Liver (tissue), 9 donors: Measurements from ENCODE around the gene FAM181B. TPM values are rescaled to one million over a fixed set of nuclear protein-coding genes. Genes with fewer than 3 reads are reported as not detected.

ENCODE experiments used
- DNase-seq: peaks from one replicate; pipeline ENCODE4 v3.0.0-alpha.2; 2017; ENCODE audit warnings: low spot score
- H3K27ac ChIP-seq, 2 donors: one replicate each; pipeline ENCODE4 v1.7.0; 2013; ENCODE audit warnings: inconsistent platforms in 2 of 2, low read length in 2 of 2, control low read depth in 1 of 2, low read depth in 1 of 2, mild to moderate bottlenecking in 1 of 2
- H3K27me3 ChIP-seq, 4 donors: one replicate each; pipeline versions ENCODE4 v1.6.1 to v1.7.0; 2013; ENCODE audit warnings: low read length in 3 of 4, inconsistent platforms in 1 of 4, mild to moderate bottlenecking in 1 of 4, moderate library complexity in 1 of 4; ENCODE audit not compliant: control insufficient read depth in 4 of 4, insufficient read depth in 4 of 4
- H3K36me3 ChIP-seq, 4 donors: one replicate each; pipeline versions ENCODE4 v1.6.1 to v1.7.0; 2013; ENCODE audit warnings: low read length in 3 of 4, mild to moderate bottlenecking in 3 of 4, low read depth in 1 of 4, moderate library complexity in 1 of 4; ENCODE audit not compliant: control insufficient read depth in 4 of 4, insufficient read depth in 3 of 4
- H3K4me1 ChIP-seq, 4 donors: one replicate each; pipeline versions ENCODE4 v1.6.1 to v1.7.0; 2013; ENCODE audit warnings: low read length in 3 of 4, mild to moderate bottlenecking in 3 of 4, moderate library complexity in 1 of 4; ENCODE audit not compliant: control insufficient read depth in 4 of 4, insufficient read depth in 4 of 4
- H3K4me3 ChIP-seq, 3 donors: one replicate each; pipeline versions ENCODE4 v1.6.1 to v1.7.0; 2013; ENCODE audit warnings: low read length in 3 of 3, control low read depth in 1 of 3, low read depth in 1 of 3, mild to moderate bottlenecking in 1 of 3
- H3K9ac ChIP-seq, 2 donors: one replicate each; pipeline ENCODE4 v1.7.0; 2013; ENCODE audit warnings: low read length in 2 of 2, mild to moderate bottlenecking in 2 of 2, moderate library complexity in 2 of 2, control low read depth in 1 of 2, low read depth in 1 of 2
- H3K9me3 ChIP-seq, 4 donors: one replicate each; pipeline versions ENCODE4 v1.6.1 to v1.7.0; 2013; ENCODE audit warnings: low read length in 3 of 4; ENCODE audit not compliant: control insufficient read depth in 4 of 4
- EGR1 ChIP-seq, 2 donors: IDR thresholded peaks; 2 replicates each; pipeline ENCODE4 v1.6.1; 2016 to 2018; ENCODE audit warnings: antibody characterized with exemption in 2 of 2, low read depth in 2 of 2
- FOXA1 ChIP-seq: IDR thresholded peaks from 2 replicates; pipeline ENCODE4 v1.6.1; 2016; ENCODE audit warnings: antibody characterized with exemption
- FOXA2 ChIP-seq: IDR thresholded peaks from 2 replicates; pipeline ENCODE4 v1.6.1; 2016; ENCODE audit warnings: antibody characterized with exemption
- GABPA ChIP-seq, 2 donors: IDR thresholded peaks in 1 of 2; conservative IDR thresholded peaks in 1 of 2; 2 replicates each; pipeline ENCODE4 v1.6.1; 2016; ENCODE audit warnings: antibody characterized with exemption in 2 of 2, mild to moderate bottlenecking in 1 of 2, moderate library complexity in 1 of 2
- HNF4A ChIP-seq, 2 donors: conservative IDR thresholded peaks; 2 replicates each; pipeline ENCODE4 v1.6.1; 2016; ENCODE audit warnings: antibody characterized with exemption in 2 of 2, mild to moderate bottlenecking in 2 of 2
- HNF4G ChIP-seq: IDR thresholded peaks from 2 replicates; pipeline ENCODE4 v1.6.1; 2016; ENCODE audit warnings: antibody characterized with exemption
- NR2F2 ChIP-seq: IDR thresholded peaks from 2 replicates; pipeline ENCODE4 v1.6.1; 2016; ENCODE audit warnings: antibody characterized with exemption
- RAD21 ChIP-seq, 2 donors: IDR thresholded peaks; 2 replicates each; pipeline ENCODE4 v1.6.1; 2016; ENCODE audit warnings: antibody characterized with exemption in 2 of 2, mild to moderate bottlenecking in 2 of 2
- RXRA ChIP-seq, 2 donors: IDR thresholded peaks; 2 replicates each; pipeline ENCODE4 v1.6.1; 2017 to 2018; ENCODE audit warnings: antibody characterized with exemption in 2 of 2, mild to moderate bottlenecking in 1 of 2
- SP1 ChIP-seq: IDR thresholded peaks from 2 replicates; pipeline ENCODE4 v1.6.1; 2018; ENCODE audit warnings: antibody characterized with exemption, mild to moderate bottlenecking
- TAF1 ChIP-seq: conservative IDR thresholded peaks from 2 replicates; pipeline ENCODE4 v1.6.1; 2016; ENCODE audit warnings: antibody characterized with exemption, mild to moderate bottlenecking
- YY1 ChIP-seq: IDR thresholded peaks from 2 replicates; pipeline ENCODE4 v1.6.1; 2016; ENCODE audit warnings: antibody characterized with exemption, mild to moderate bottlenecking
- WGBS: extraction: QIAGEN DNeasy Blood & Tissue Kit; methylation state at CpG from one replicate; pipeline ENCODE4 v1.1.7; 2013; 5-methylcytosine and 5-hydroxymethylcytosine counted together
- polyA plus RNA-seq, 2 donors: library from polyadenylated mRNA; stranded (reverse) in 1 of 2; unstranded in 1 of 2; fragments of 200-250 nt in 1 of 2; fragments of >200 nt in 1 of 2; fragmentation: Nextera tagmentation in 1 of 2; extraction: Ambion mirVana in 1 of 2; gene quantifications; one replicate each; pipeline versions ENCODE4 v1.2.1 to v1.2.3, GENCODE V29; 2013 to 2015
- total RNA-seq, 2 donors: library from RNA; depleted of rRNA; stranded (reverse); fragments of >200 nt; gene quantifications; one replicate each; pipeline ENCODE4 v1.2.3, GENCODE V29; 2014
- TF ChIP-seq, protein P1 (sequence below): IDR thresholded peaks from 2 replicates; pipeline ENCODE4 v1.6.1; 2016; ENCODE audit warnings: antibody characterized with exemption
- TF ChIP-seq, protein P2 (sequence below): IDR thresholded peaks from 2 replicates; pipeline ENCODE4 v1.6.1; 2016; ENCODE audit warnings: antibody characterized with exemption, mild to moderate bottlenecking
- TF ChIP-seq, protein P3 (sequence below): fragments of 150-350 bp; IDR thresholded peaks from 2 replicates; pipeline ENCODE4 v1.5.1; 2017; ENCODE audit warnings: improper control_type of control experiment, low read depth, low read length; ENCODE audit not compliant: missing input control
- TF ChIP-seq, protein P4 (sequence below): IDR thresholded peaks from 2 replicates; pipeline ENCODE4 v1.6.1; 2016; ENCODE audit warnings: antibody characterized with exemption
- TF ChIP-seq, protein P5 (sequence below): IDR thresholded peaks from 2 replicates; pipeline ENCODE4 v1.6.1; 2016; ENCODE audit warnings: antibody characterized with exemption
- donor health status: healthy.
- donor health status: healthy.
- donor health status: healthy.
- donor health status: healthy.
- donor health status: healthy.

Gene FAM181B
- total and polyA plus RNA-seq, 4 donors: under 0.01 to 0.03 TPM; not detected in 2

DNA sequence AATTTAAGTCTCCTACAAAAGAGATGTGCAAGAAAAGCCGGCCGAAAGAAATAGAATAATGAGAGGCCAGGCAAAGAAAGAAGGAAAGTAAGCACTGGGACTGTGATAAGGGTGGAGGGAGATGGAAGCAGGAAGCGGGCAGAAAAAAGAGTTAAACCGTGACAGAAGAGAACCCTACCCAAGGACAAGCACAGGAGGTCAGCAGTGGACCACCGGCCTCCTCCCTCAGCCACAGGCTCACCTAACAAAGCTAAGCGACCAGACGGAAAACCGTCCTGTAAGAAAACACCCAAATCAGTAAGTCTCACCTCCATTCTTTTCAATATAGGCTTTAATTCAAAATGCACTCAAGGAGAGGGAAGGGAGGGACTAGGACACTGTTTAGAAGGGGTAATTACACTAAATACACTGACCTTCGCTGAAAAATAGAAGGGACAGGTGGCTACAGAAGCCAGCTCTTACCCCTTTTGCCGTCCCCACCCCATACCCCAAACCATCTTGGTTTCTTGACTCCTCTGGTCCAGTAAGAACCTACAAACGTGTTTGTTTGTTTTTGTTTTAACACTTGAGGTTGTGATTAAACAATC is 1.9 kb downstream of the FAM181B start:
- Histone ChIP-seq H3K36me3 (no peaks in the 10 kb centered on the region), H3K4me1 (peaks cover 2 to 13% (median 11%) of the 10 kb centered on the region in 4 donors), H3K9ac (no peak overlapping the region), H3K9me3 (no peaks in the 10 kb centered on the region), H3K27ac (no peak overlapping the region), H3K4me3 (no peak overlapping the region), H3K27me3 (peaks cover 0 to 17% (median 3%) of the 10 kb centered on the region in 4 donors)
- WGBS: 10% methylated on average over 11 of the region's 11 CpGs
- TF ChIP-seq SP1 (no peak), RXRA (IDR thresholded peaks at IDR 0.05) (no peak), GABPA (IDR thresholded peaks at IDR 0.05 in 1 of 2, conservative IDR thresholded peaks at IDR 0.05 in 1 of 2) (no peak), HNF4A (conservative IDR thresholded peaks at IDR 0.05) (no peak), TAF1 (no peak), YY1 (no peak), HNF4G (no peak), FOXA2 (no peak), NR2F2 (no peak), FOXA1 (no peak), RAD21 (IDR thresholded peaks at IDR 0.05) (no peak), EGR1 (IDR thresholded peaks at IDR 0.05; ENCODE audit: low read depth in 2 of 2) (no peak)
- TF ChIP-seq, protein P1, sequence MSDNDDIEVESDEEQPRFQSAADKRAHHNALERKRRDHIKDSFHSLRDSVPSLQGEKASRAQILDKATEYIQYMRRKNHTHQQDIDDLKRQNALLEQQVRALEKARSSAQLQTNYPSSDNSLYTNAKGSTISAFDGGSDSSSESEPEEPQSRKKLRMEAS: no peak
- TF ChIP-seq, protein P2, sequence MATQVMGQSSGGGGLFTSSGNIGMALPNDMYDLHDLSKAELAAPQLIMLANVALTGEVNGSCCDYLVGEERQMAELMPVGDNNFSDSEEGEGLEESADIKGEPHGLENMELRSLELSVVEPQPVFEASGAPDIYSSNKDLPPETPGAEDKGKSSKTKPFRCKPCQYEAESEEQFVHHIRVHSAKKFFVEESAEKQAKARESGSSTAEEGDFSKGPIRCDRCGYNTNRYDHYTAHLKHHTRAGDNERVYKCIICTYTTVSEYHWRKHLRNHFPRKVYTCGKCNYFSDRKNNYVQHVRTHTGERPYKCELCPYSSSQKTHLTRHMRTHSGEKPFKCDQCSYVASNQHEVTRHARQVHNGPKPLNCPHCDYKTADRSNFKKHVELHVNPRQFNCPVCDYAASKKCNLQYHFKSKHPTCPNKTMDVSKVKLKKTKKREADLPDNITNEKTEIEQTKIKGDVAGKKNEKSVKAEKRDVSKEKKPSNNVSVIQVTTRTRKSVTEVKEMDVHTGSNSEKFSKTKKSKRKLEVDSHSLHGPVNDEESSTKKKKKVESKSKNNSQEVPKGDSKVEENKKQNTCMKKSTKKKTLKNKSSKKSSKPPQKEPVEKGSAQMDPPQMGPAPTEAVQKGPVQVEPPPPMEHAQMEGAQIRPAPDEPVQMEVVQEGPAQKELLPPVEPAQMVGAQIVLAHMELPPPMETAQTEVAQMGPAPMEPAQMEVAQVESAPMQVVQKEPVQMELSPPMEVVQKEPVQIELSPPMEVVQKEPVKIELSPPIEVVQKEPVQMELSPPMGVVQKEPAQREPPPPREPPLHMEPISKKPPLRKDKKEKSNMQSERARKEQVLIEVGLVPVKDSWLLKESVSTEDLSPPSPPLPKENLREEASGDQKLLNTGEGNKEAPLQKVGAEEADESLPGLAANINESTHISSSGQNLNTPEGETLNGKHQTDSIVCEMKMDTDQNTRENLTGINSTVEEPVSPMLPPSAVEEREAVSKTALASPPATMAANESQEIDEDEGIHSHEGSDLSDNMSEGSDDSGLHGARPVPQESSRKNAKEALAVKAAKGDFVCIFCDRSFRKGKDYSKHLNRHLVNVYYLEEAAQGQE: no peak
- TF ChIP-seq, protein P3, sequence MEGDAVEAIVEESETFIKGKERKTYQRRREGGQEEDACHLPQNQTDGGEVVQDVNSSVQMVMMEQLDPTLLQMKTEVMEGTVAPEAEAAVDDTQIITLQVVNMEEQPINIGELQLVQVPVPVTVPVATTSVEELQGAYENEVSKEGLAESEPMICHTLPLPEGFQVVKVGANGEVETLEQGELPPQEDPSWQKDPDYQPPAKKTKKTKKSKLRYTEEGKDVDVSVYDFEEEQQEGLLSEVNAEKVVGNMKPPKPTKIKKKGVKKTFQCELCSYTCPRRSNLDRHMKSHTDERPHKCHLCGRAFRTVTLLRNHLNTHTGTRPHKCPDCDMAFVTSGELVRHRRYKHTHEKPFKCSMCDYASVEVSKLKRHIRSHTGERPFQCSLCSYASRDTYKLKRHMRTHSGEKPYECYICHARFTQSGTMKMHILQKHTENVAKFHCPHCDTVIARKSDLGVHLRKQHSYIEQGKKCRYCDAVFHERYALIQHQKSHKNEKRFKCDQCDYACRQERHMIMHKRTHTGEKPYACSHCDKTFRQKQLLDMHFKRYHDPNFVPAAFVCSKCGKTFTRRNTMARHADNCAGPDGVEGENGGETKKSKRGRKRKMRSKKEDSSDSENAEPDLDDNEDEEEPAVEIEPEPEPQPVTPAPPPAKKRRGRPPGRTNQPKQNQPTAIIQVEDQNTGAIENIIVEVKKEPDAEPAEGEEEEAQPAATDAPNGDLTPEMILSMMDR: no peak
- TF ChIP-seq, protein P4, sequence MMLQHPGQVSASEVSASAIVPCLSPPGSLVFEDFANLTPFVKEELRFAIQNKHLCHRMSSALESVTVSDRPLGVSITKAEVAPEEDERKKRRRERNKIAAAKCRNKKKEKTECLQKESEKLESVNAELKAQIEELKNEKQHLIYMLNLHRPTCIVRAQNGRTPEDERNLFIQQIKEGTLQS: no peak
- TF ChIP-seq, protein P5, sequence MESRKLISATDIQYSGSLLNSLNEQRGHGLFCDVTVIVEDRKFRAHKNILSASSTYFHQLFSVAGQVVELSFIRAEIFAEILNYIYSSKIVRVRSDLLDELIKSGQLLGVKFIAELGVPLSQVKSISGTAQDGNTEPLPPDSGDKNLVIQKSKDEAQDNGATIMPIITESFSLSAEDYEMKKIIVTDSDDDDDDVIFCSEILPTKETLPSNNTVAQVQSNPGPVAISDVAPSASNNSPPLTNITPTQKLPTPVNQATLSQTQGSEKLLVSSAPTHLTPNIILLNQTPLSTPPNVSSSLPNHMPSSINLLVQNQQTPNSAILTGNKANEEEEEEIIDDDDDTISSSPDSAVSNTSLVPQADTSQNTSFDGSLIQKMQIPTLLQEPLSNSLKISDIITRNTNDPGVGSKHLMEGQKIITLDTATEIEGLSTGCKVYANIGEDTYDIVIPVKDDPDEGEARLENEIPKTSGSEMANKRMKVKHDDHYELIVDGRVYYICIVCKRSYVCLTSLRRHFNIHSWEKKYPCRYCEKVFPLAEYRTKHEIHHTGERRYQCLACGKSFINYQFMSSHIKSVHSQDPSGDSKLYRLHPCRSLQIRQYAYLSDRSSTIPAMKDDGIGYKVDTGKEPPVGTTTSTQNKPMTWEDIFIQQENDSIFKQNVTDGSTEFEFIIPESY: no peak
- DNase-seq: no peak
